ENCODE results near the gene PIP5KL1. TPM values are rescaled to one million over a fixed set of nuclear protein-coding genes. Genes with fewer than 3 reads are reported as not detected.

PIP5KL1 gene
- total and polyA plus RNA-seq, 2 experiments from 2014 or later: 13.4 to 19.5 TPM

DNA sequence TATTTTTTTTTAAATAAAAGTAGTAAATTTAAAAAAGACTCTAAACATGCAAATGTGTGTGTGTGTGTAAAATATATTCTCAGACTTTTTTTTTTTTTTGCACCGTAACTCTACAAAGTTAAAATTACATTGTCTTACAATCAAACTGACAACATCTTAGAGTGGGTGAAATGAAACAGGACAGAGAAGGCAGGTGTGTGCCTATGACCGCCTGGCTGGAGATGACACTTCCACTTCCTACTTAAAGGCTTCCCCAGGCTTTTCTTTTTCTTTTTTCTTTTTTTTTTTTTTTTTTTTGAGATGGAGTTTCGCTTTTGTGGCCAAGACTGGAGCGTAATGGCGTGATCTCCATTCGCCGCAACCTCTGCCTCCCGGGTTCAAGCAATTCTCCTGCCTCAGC is 50.4 kb downstream of the PIP5KL1 start (continued):
- TF ChIP-seq, protein P1, sequence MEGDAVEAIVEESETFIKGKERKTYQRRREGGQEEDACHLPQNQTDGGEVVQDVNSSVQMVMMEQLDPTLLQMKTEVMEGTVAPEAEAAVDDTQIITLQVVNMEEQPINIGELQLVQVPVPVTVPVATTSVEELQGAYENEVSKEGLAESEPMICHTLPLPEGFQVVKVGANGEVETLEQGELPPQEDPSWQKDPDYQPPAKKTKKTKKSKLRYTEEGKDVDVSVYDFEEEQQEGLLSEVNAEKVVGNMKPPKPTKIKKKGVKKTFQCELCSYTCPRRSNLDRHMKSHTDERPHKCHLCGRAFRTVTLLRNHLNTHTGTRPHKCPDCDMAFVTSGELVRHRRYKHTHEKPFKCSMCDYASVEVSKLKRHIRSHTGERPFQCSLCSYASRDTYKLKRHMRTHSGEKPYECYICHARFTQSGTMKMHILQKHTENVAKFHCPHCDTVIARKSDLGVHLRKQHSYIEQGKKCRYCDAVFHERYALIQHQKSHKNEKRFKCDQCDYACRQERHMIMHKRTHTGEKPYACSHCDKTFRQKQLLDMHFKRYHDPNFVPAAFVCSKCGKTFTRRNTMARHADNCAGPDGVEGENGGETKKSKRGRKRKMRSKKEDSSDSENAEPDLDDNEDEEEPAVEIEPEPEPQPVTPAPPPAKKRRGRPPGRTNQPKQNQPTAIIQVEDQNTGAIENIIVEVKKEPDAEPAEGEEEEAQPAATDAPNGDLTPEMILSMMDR (conservative IDR thresholded peaks at IDR 0.05; ENCODE audit: low read depth in 2 of 2): no peak
- TF ChIP-seq EZH2phosphoT487 (IDR thresholded peaks at IDR 0.05; ENCODE audit: unreplicated experiment): no peak
- TF ChIP-seq EZH2 (IDR thresholded peaks at IDR 0.05; ENCODE audit: low read depth, unreplicated experiment): no peak
- no peak for TF ChIP-seq POLR2AphosphoS5 (IDR thresholded peaks at IDR 0.05; ENCODE audit: low read depth)

DNA sequence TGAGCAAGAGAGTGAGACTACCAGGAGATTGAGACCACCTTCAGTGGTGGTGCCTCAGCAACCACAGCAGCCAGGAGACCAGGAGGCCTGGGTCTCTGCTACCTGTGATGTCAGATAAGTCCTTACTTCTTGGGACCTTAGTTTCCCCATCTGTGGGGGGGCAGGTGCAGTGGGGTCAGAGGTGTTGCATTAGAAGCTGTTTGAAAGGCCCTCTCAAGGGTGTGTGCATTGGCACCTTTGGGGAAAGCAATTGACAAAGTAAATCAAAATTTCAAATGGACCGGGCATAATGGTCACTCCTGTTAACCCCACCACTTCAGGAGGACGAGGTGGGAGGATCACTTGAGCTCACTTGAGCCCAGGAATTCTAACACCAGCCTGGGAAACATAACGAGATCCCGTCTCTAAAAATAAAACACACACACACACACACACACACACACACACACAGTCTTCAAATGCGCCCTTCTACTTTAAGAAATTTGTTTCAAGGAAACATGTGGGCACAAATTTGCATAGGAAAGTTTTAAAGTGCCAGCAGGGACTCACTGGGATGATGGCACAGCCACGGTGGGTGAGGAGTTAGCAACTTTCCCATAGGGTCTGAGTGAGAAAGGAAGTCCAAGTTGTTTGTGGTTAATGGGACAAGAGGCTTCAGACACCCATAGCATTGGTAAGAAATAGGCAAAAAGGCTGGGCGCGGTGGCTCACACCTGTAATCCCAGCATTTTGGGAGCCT is 51.8 kb downstream of the PIP5KL1 start:
- H3K4me1 Mint-ChIP-seq: peaks cover 15% of the 10 kb centered on the region
- peaks cover 27% of the 10 kb centered on the region for H3K27me3 Mint-ChIP-seq (ENCODE audit: insufficient read depth, low read depth, poor library complexity)
- Histone ChIP-seq H3K79me2 (replicated peaks; ENCODE audit: insufficient read depth) (no peaks in the 10 kb centered on the region), H3K27me3 (ENCODE audit: insufficient read depth) (0 out of 2 replicates have a peak, but pooled peaks cover 6% of the 10 kb centered on the region), H3F3A (replicated peaks; ENCODE audit: low read depth) (peaks cover 19% of the 10 kb centered on the region; the same call in 1 of the 2 replicates), H3K36me3 (ENCODE audit: insufficient read depth) (no peaks in the 10 kb centered on the region), H2AFZ (no peak overlapping the region), H3K4me2 (peak overlapping the region; percentile 92; the same call in 1 of the 2 replicates), H4K20me1 (replicated peaks; ENCODE audit: insufficient read depth) (no peaks in the 10 kb centered on the region), H3K4me3 (no peak overlapping the region), H3K4me1 (ENCODE audit: insufficient read depth) (peaks cover 5% of the 10 kb centered on the region), H3K9me2 (ENCODE audit: insufficient read depth) (no peaks in the 10 kb centered on the region), H3K27ac (ENCODE audit: low read depth) (no peak overlapping the region)
- DNase-seq (ENCODE audit: low spot score) (no peak), ATAC-seq (no peak)
- no peaks in the 10 kb centered on the region for H3K36me3 Mint-ChIP-seq (ENCODE audit: low read depth)
- H3K27ac Mint-ChIP-seq: no peak overlapping the region
- H3K9me3 Mint-ChIP-seq: no peaks in the 10 kb centered on the region
- TF ChIP-seq ZNF114 (CRISPR knock-in tag; IDR thresholded peaks at IDR 0.05): no peak
- TF ChIP-seq NANOG (IDR thresholded peaks at IDR 0.05; ENCODE audit: borderline replicate concordance): no peak
- TF ChIP-seq, protein P1 (conservative IDR thresholded peaks at IDR 0.05; ENCODE audit: low read depth in 2 of 2): no peak
- TF ChIP-seq JUNB (IDR thresholded peaks at IDR 0.05; ENCODE audit: unreplicated experiment): no peak
- TF ChIP-seq EZH2phosphoT487 (IDR thresholded peaks at IDR 0.05; ENCODE audit: unreplicated experiment): no peak
- no peak for TF ChIP-seq STAT1 (IDR thresholded peaks at IDR 0.05; ENCODE audit: unreplicated experiment)
- TF ChIP-seq, protein P2, sequence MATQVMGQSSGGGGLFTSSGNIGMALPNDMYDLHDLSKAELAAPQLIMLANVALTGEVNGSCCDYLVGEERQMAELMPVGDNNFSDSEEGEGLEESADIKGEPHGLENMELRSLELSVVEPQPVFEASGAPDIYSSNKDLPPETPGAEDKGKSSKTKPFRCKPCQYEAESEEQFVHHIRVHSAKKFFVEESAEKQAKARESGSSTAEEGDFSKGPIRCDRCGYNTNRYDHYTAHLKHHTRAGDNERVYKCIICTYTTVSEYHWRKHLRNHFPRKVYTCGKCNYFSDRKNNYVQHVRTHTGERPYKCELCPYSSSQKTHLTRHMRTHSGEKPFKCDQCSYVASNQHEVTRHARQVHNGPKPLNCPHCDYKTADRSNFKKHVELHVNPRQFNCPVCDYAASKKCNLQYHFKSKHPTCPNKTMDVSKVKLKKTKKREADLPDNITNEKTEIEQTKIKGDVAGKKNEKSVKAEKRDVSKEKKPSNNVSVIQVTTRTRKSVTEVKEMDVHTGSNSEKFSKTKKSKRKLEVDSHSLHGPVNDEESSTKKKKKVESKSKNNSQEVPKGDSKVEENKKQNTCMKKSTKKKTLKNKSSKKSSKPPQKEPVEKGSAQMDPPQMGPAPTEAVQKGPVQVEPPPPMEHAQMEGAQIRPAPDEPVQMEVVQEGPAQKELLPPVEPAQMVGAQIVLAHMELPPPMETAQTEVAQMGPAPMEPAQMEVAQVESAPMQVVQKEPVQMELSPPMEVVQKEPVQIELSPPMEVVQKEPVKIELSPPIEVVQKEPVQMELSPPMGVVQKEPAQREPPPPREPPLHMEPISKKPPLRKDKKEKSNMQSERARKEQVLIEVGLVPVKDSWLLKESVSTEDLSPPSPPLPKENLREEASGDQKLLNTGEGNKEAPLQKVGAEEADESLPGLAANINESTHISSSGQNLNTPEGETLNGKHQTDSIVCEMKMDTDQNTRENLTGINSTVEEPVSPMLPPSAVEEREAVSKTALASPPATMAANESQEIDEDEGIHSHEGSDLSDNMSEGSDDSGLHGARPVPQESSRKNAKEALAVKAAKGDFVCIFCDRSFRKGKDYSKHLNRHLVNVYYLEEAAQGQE (IDR thresholded peaks at IDR 0.05; ENCODE audit: unreplicated experiment): no peak
- H3K4me3 Mint-ChIP-seq: peak overlapping the region; percentile 81; the same call in 2 of the 3 replicates
